ENCODE results near the gene BUB3. TPM values are rescaled to one million over a fixed set of nuclear protein-coding genes. Genes with fewer than 3 reads are reported as not detected.

The BUB3 gene
- total RNA-seq, 1 donor, result 107 TPM

GRCh38 chr10:123213192-123213591 lies 59.0 kb downstream of the BUB3 start:
- Histone ChIP-seq H3K4me3 (ENCODE audit: insufficient read depth, low read length) (no peak overlapping the region), H3K79me2 (ENCODE audit: insufficient read depth, low read length) (no peaks in the 10 kb centered on the region), H3K27me3 (ENCODE audit: insufficient read depth, low read length) (no peaks in the 10 kb centered on the region), H3K9me3 (ENCODE audit: low read depth, low read length) (no peaks in the 10 kb centered on the region), H3K4me1 (ENCODE audit: insufficient read depth, low read length) (no peaks in the 10 kb centered on the region), H3K27ac (ENCODE audit: low read depth, low read length) (no peak overlapping the region), H3K4me2 (ENCODE audit: insufficient read depth, low read length) (no peak overlapping the region), H3K36me3 (ENCODE audit: insufficient read depth, low read length) (no peaks in the 10 kb centered on the region), H4K20me1 (ENCODE audit: insufficient read depth, low read length) (no peaks in the 10 kb centered on the region), H2AFZ (ENCODE audit: low read length) (no peak overlapping the region)
- DNase-seq (ENCODE audit: insufficient read length, low spot score, missing footprints), result no peak
- no peak for TF ChIP-seq CTCF (IDR thresholded peaks at IDR 0.05; ENCODE audit: extremely low read depth, low read depth, low read length)

Other genes with a start within 250 kb of the BUB3 start
- not detected in 2 replicates for gene FAM24A, start 243.8 kb upstream of the BUB3 start, total RNA-seq
- gene C10orf88, start 200.2 kb upstream of the BUB3 start, total RNA-seq, result 6.5 and 7.4 TPM in 2 replicates
- 3.6 and 4.4 TPM in 2 replicates for gene PSTK, start 174.0 kb upstream of the BUB3 start, total RNA-seq
- gene IKZF5, start 145.6 kb upstream of the BUB3 start, total RNA-seq, result 6.2 and 8.0 TPM in 2 replicates
- 8.5 and 9.4 TPM in 2 replicates for gene ACADSB, start 145.4 kb upstream of the BUB3 start, total RNA-seq
- not detected in 2 replicates for gene HMX3, start 18.4 kb upstream of the BUB3 start, total RNA-seq
- gene HMX2, start 6.3 kb upstream of the BUB3 start, total RNA-seq, result not detected in 2 replicates